Fibroblast of upper back skin (primary cell): ENCODE data around the gene CYTH3.
"Not testable (repeated sequence)": the region's sequence is repeated elsewhere in the genome, so short reads cannot be mapped to it uniquely, and the experiment has no call there.

ENCODE experiments used
- DNase-seq: peaks from one replicate; pipeline ENCODE4 v3.0.0-alpha.2; 2013

Gene CYTH3

DNA sequence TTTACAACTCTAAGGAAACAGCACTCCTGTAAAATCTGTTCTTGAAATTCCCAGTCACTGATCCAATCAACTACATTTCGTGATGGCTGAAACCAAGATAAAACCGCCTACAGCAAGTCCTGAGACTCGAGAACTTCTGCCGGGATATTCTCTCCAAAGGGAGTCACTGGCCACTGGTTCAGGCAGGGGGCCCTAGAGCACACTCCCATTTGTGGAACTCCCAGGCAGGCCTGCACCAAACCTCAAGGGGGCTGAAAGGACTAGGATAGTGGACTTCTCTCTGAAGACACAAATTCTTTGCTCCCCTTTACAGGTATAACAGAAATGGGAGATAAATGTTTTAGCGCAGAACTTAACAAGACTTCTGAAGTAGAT lies 16.3 kb downstream of the CYTH3 start:
- DNase-seq: no peak

DNA sequence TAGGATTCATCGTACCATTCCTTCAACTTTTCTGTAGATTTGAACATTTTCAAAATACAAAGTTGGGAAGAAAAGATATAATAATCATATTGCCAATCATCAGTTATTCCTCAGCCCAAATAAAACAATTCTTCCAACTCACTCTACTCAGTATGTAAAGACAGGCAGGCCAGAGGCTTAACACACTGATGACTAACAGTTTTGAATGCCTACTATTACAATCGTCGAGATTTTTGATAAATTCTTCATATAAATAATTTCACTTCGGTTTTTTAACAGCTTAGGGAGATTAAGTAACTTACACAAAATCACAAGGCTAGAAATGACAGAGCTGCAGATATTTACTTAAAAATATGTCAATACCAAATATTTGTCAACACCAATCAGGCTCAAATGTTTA lies 17.6 kb downstream of the CYTH3 start:
- DNase-seq: peak; percentile 25

GRCh38 chr7:6252748-6253147 lies 19.7 kb downstream of the CYTH3 start:
- DNase-seq: peak; percentile 64

- peak; percentile 79 for DNase-seq
These were observed 20.1 kb downstream of the CYTH3 start for GRCh38 chr7:6252341-6252746.

- peak; percentile 76 for DNase-seq
These were observed 20.8 kb downstream of the CYTH3 start for GRCh38 chr7:6251653-6252052.

- DNase-seq: peak; percentile 77
These were observed 22.0 kb downstream of the CYTH3 start for GRCh38 chr7:6250364-6250833.

DNA sequence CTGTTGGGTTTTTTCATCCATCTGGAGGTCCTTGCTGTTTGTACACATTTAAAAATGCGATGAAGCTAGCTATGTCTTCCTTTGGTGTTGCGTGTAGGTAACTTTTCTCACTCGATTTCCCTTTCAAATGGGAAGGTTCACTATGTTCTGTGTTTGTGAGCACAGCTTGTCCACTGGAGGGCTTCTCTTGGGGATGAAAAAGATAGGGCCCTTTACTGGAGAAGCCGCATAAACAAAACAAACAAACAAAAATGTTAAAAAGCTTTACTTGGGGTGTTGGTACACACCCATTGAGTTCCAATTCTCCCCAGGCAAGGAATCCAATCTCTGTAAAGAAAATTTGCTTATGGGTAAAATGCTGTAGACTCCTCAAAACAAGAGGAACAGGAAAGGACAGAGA lies 23.4 kb downstream of the CYTH3 start:
- no peak for DNase-seq

DNA sequence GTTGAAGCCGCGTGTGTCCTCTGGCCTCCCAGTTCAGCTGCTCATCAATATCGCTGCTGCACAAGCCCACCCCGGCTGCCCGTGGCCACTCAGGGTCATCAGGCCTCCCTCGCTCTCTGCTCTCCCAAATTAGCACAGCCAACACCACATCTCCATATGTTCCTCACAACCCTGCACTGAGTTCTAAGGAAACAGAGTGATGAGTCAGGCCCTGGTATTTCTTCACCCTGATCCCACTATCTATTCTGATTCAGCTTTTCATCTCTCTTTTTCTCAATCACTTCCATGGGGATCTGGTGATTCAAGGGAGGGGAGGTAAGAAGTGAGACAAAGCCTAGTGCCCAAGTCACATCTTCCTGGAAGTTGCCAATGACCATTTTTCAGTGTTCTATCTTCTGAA lies 23.8 kb downstream of the CYTH3 start:
- DNase-seq: peak; percentile 81

DNA sequence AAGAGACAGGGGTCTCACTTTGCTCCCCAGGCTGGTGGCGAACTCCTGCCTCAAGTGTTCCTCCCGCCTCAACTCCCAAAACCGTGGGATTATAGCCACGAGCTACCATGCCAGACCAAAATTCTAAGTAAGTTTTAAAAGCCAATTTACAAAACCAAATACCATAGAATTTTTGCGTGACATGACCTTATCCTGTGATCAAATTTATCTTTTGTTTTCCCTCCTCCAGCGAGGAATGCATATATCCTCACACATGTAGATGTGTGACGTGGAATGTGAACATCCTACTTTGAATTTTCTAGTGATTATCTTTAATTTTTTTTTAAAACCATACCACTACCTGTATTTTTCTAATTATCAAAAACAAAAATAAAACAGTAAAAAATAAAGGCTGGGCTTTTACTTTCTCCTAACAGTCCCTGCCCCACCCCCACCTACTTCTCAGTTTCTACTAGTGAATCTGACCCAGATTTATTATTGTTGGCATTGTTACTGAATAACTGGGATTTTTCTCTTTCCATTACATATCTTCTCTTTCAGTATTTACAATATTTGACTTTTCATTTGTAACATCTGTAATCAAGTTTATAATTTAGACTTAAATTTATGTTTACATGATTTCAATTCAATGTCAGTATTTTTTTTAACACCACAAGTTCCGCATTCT lies 26.0 kb downstream of the CYTH3 start:
- DNase-seq: peak; percentile 73

DNA sequence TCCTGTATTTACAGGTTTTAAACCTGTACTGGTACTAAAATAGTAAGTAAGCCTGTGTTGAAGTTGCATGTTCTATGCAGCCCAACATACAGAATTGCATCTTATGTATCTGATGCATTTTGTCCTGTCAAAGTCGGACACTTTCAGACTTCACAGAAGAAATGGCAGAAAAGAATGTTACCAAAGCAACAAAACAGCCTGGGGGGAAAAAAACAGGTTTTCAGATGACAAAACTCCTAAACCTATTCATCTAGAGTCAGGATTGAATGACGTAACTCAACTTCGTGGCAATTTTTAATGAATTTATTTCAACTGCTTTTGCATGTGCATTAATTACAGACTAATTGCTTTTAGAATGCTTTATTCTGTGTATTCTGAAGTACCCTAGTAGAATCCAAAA lies 28.4 kb downstream of the CYTH3 start:
- DNase-seq: no peak

- DNase-seq: no peak
These were observed 29.3 kb downstream of the CYTH3 start for GRCh38 chr7:6243168-6243567.

DNA sequence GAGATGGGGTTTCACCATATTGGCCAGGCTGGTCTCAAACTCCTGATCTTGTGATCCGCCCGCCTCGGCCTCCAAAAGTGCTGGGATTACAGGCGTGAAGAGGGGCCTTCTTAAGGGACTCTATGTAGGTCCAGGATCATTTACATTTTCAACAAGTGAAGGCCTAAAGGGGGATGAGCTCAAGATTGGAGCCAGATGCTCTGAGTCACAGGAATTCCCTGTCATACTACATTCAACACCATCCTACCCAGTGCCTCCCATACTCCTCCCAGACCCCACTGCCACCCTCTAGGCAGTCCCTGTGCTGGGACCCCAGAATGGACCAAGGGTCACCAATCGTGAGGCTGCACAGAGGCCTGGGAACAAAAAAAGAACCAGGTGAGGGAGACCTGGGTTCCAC lies 29.9 kb downstream of the CYTH3 start:
- peak; percentile 71 for DNase-seq

- no peak for DNase-seq
These were observed 30.8 kb downstream of the CYTH3 start for GRCh38 chr7:6241607-6241973.

- DNase-seq: no peak
These were observed 34.0 kb downstream of the CYTH3 start for GRCh38 chr7:6238309-6238925.

GRCh38 chr7:6237730-6238129 lies 34.7 kb downstream of the CYTH3 start:
- no peak for DNase-seq

DNA sequence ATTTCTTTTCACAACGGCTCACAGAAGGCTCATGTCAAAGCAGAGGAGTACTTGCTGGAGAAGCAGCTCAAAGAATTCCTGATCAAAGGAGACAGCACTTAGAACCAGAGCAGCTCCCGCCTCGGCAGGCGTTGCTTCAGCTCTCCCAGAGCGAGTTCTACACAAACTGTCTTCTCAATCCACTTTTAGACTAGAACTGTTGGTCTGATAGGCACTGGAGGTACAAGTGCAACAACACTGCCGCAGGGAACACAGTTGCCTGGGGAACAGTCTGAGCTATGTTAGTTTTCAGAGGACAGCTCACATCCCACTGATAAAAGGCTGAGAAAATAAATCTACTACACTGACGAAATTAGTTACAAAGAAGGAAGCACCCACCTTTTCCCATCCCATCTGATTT lies 35.4 kb downstream of the CYTH3 start:
- no peak for DNase-seq

DNA sequence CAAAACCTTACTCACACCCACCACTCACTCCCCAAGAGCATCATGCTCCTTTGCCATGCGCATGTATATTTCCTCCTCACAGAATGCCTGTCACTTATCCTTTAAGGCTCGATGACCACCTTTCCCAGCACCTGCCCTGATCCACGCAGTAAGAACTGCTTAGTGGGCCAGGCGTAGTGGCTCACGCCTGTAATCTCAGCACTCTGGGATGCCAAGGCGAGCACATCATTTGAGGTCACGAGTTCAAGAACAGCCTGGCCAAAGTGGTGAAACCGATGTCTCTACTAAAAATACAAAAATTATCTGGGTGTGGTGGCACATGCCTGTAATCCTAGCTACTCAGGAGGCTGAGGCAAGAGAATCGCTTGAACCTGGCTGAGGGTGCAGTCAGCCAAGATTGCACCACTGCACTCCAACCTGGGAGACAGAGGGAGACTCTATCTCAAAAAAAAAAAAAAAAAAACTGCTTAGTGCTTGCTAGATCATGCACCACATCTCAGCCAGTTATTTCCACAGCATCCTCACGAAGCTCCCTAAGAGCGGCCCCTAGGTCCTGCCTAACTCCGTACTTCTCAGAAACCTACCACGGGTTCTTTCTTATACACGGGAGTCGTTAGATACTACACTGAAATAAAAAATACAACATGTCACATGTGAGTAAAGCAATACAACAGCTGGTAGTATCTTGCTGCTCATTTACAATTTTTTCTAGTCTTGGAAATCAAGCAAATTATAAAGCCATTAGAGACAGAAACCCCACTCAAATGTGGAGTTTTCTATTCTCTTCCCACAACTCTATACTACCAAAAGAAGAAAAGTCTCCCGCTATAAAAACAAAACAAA lies 37.2 kb downstream of the CYTH3 start:
- no peak for DNase-seq

DNA sequence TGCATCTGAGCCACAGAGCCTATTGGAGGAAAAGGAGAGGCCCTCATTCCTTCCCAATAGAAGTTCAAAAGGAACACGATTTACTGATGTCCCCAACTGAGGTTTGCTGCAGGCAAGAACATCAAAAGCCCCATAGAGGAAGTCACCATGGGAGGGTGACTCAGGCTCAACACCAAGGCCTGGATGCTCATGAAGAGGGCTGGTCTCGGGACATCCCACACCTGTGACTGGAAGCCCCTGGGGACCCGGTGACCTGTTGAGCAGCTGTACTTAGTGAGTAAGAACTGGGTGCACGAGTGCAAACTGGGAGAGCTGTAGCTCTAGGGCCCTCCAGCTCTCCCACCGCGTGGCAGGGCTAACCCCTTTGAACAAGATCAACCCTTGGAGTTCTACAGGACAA lies 38.0 kb downstream of the CYTH3 start:
- no peak for DNase-seq

GRCh38 chr7:6232534-6232933 lies 39.9 kb downstream of the CYTH3 start:
- no peak for DNase-seq

GRCh38 chr7:6232116-6232515 lies 40.3 kb downstream of the CYTH3 start:
- no peak for DNase-seq

GRCh38 chr7:6231184-6231583 lies 41.2 kb downstream of the CYTH3 start:
- DNase-seq: no peak

GRCh38 chr7:6229284-6229683 lies 43.1 kb downstream of the CYTH3 start:
- not testable (repeated sequence) for DNase-seq

- peak; percentile 55 for DNase-seq
These were observed 43.8 kb downstream of the CYTH3 start for GRCh38 chr7:6228361-6229229.
